Testis (tissue), 2 donors: ENCODE data around the gene TMC3.

ENCODE experiments used
- CTCF ChIP-seq, 3 experiments: fragments of 450-650 bp in 2 of 3; fragments of 200-600 bp in 1 of 3; sonication (generic) in 1 of 3; IDR thresholded peaks; one replicate each; pipeline ENCODE4 v1.5.1; 2016 to 2019; ENCODE audit warnings: antibody characterized with exemption in 3 of 3, mild to moderate bottlenecking in 2 of 3, moderate library complexity in 1 of 3
- POLR2A ChIP-seq: fragments of 450-650 bp; IDR thresholded peaks from one replicate; pipeline ENCODE4 v1.6.1; 2017; ENCODE audit warnings: antibody characterized with exemption, mild to moderate bottlenecking, moderate library complexity

- TF ChIP-seq POLR2A (no peak), CTCF (IDR thresholded peaks at IDR 0.05) (no peak)
Observed at GRCh38 chr15:81360491-81360890, 13.5 kb downstream of the TMC3 start.
